ENCODE results near the gene IQSEC3. TPM values are rescaled to one million over a fixed set of nuclear protein-coding genes. Genes with fewer than 3 reads are reported as not detected.

The IQSEC3 gene
- total and polyA plus RNA-seq, 2 of the 13 experiments (the other 11 are each of a cell fraction or from before 2014, with no cell fraction given) = not detected

GRCh38 chr12:176321-177181 is 110.0 kb downstream of the IQSEC3 start (continued):
- TF ChIP-seq USF2 (IDR thresholded peaks at IDR 0.05; ENCODE audit: low read depth, low read length) (no peak), USF2 (CRISPR knock-in tag; IDR thresholded peaks at IDR 0.05; ENCODE audit: borderline replicate concordance) (no peak), THRA (CRISPR knock-in tag; IDR thresholded peaks at IDR 0.05; ENCODE audit: borderline replicate concordance) (no peak), ZHX1 (CRISPR knock-in tag; IDR thresholded peaks at IDR 0.05; ENCODE audit: low read depth) (peak; percentile 80), NR2F6 (IDR thresholded peaks at IDR 0.05) (peak; percentile 68; the same call in 1 of the 2 replicates), NR2F6 (CRISPR knock-in tag; IDR thresholded peaks at IDR 0.05) (peak; percentile 69), KLF6 (CRISPR knock-in tag; IDR thresholded peaks at IDR 0.05) (no peak), ZFX (CRISPR knock-in tag; IDR thresholded peaks at IDR 0.05; ENCODE audit: low read depth) (peak; percentile 40; the same call in 1 of the 2 replicates), PRDM15 (CRISPR knock-in tag; IDR thresholded peaks at IDR 0.05) (peak; percentile 66; the same call in 1 of the 2 replicates), CREM (IDR thresholded peaks at IDR 0.05) (peak; percentile 55; the same call in 1 of the 2 replicates), CREM (CRISPR knock-in tag; IDR thresholded peaks at IDR 0.05) (no peak), NR2F1 (CRISPR knock-in tag; IDR thresholded peaks at IDR 0.05) (peak; percentile 34 to 37; a peak in 2 of 4 replicates), ZNF558 (CRISPR knock-in tag; IDR thresholded peaks at IDR 0.05; ENCODE audit: borderline replicate concordance) (no peak), ZFP41 (CRISPR knock-in tag; IDR thresholded peaks at IDR 0.05; ENCODE audit: borderline replicate concordance) (0 out of 2 replicates have a peak, but pooled peaks have one; percentile 43), PATZ1 (CRISPR knock-in tag; IDR thresholded peaks at IDR 0.05) (peak; percentile 55)
